Naive thymus-derived CD4-positive, alpha-beta T cell (primary cell): ENCODE measurements around the gene MOGAT1. TPM values are rescaled to one million over a fixed set of nuclear protein-coding genes. Genes with fewer than 3 reads are reported as not detected.
"Not testable (repeated sequence)": the region's sequence is repeated elsewhere in the genome, so short reads cannot be mapped to it uniquely, and the experiment has no call there.

Source experiments
- ATAC-seq: fragments of 150-1000 bp; cut with Tn5 transposase; 2 replicates; pipeline ENCODE4 v1.10.0; 2021; ENCODE audit warnings: mild to moderate bottlenecking, moderate library complexity
- CTCF ChIA-PET: fragments of 350-600 bp; sonication (Branson Sonifier 250); formaldehyde crosslinking; loops from one replicate; lab custom pipeline; 2021; ENCODE audit warnings: antibody characterized with exemption; lab: Charles Lee
- POLR2A ChIA-PET: fragments of 350-600 bp; sonication (Branson Sonifier 250); formaldehyde crosslinking; loops from one replicate; lab custom pipeline; 2021; ENCODE audit warnings: antibody characterized with exemption, inconsistent platforms; lab: Charles Lee
- DNase-seq, 9 donors: peaks; one replicate each; pipeline versions ENCODE4 v3.0.0 to v3.0.0-alpha.2; 2020 to 2022; ENCODE audit warnings: mixed read lengths in 1 of 9
- H3K27ac ChIP-seq: one replicate; pipeline ENCODE4 v1.7.0; 2013; ENCODE audit warnings: mild to moderate bottlenecking, low read depth, low read length, moderate library complexity
- H3K27me3 ChIP-seq, 2 donors: one replicate each; pipeline ENCODE4 v1.7.0; 2013; ENCODE audit warnings: low read length in 2 of 2, mild to moderate bottlenecking in 2 of 2, moderate library complexity in 2 of 2; ENCODE audit not compliant: control insufficient read depth in 2 of 2, insufficient read depth in 2 of 2
- H3K36me3 ChIP-seq, 3 experiments: 1 replicate in 2 of 3; 2 replicates in 1 of 3; pipeline ENCODE4 v1.7.0; 2013; ENCODE audit warnings: low read length in 3 of 3, mild to moderate bottlenecking in 3 of 3, moderate library complexity in 1 of 3; ENCODE audit not compliant: insufficient read depth in 3 of 3, control insufficient read depth in 2 of 3
- H3K4me1 ChIP-seq, 2 donors: one replicate each; pipeline ENCODE4 v1.7.0; 2013; ENCODE audit warnings: low read length in 2 of 2, mild to moderate bottlenecking in 2 of 2, moderate library complexity in 1 of 2; ENCODE audit not compliant: control insufficient read depth in 2 of 2, insufficient read depth in 2 of 2
- H3K4me3 ChIP-seq: 2 replicates; pipeline ENCODE4 v1.7.0; 2013; ENCODE audit warnings: mild to moderate bottlenecking, low read length
- H3K9me3 ChIP-seq, 3 experiments: 1 replicate in 2 of 3; 2 replicates in 1 of 3; pipeline ENCODE4 v1.7.0; 2013; ENCODE audit warnings: low read length in 3 of 3; ENCODE audit not compliant: control insufficient read depth in 2 of 3
- H3K27ac Mint-ChIP-seq, 9 donors: one replicate each; pipeline ENCODE4 v1.8.0; 2020 to 2022; ENCODE audit warnings: mixed read lengths in 9 of 9, mild to moderate bottlenecking in 8 of 9, moderate library complexity in 5 of 9, inconsistent platforms in 2 of 9
- H3K27me3 Mint-ChIP-seq, 5 donors: one replicate each; pipeline ENCODE4 v1.8.0; 2021 to 2022; ENCODE audit warnings: mixed read lengths in 5 of 5, mild to moderate bottlenecking in 1 of 5
- H3K36me3 Mint-ChIP-seq, 5 donors: one replicate each; pipeline ENCODE4 v1.8.0; 2020 to 2022; ENCODE audit warnings: mixed read lengths in 5 of 5, mild to moderate bottlenecking in 3 of 5, inconsistent platforms in 1 of 5
- H3K4me1 Mint-ChIP-seq, 7 donors: one replicate each; pipeline ENCODE4 v1.8.0; 2020 to 2022; ENCODE audit warnings: mixed read lengths in 7 of 7, mild to moderate bottlenecking in 3 of 7, inconsistent platforms in 1 of 7
- H3K4me3 Mint-ChIP-seq, 10 donors: one replicate each; pipeline ENCODE4 v1.8.0; 2020 to 2022; ENCODE audit warnings: mild to moderate bottlenecking in 10 of 10, mixed read lengths in 10 of 10, moderate library complexity in 6 of 10, inconsistent platforms in 2 of 10
- H3K9me3 Mint-ChIP-seq, 11 donors: one replicate each; pipeline ENCODE4 v1.8.0; 2020 to 2022; ENCODE audit warnings: mixed read lengths in 11 of 11, mild to moderate bottlenecking in 4 of 11, inconsistent platforms in 1 of 11, moderate library complexity in 1 of 11
- intact Hi-C, 2 donors: fragments of 100-400 bp; cut with micrococcal nuclease; formaldehyde crosslinking; loops; one replicate each; pipeline ENCODE4 v1.15.1; 2023
- polyA plus RNA-seq, 2 donors: library from polyadenylated mRNA; unstranded; fragments of 300-500 nt; fragmentation: Illumina TruSeq; gene quantifications; one replicate each; pipeline ENCODE4 v1.2.3, GENCODE V29; 2021
- total RNA-seq, 6 experiments: library from RNA in 5 of 6; stranded (reverse) in 5 of 6; gene quantifications; 1 replicate in 5 of 6; 2 replicates in 1 of 6; pipeline ENCODE4 v1.2.3 and lab custom pipeline; 2021 to 2026

Gene MOGAT1
- total and polyA plus RNA-seq, 7 experiments from 2014 or later = not detected

- H3K27me3 ChIP-seq, ATAC-seq, POLR2A ChIA-PET, H3K36me3 Mint-ChIP-seq, H3K4me3 ChIP-seq, H3K36me3 ChIP-seq, CTCF ChIA-PET, H3K4me3 Mint-ChIP-seq, H3K4me1 ChIP-seq, H3K9me3 Mint-ChIP-seq, DNase-seq, intact Hi-C loops, H3K27ac ChIP-seq, H3K9me3 ChIP-seq, H3K27ac Mint-ChIP-seq: not testable (repeated sequence)
- Mint-ChIP-seq H3K4me1 (peaks cover 0 to 11% (median 4%) of the 10 kb centered on the region in 7 donors), H3K27me3 (peaks cover 0 to 21% (median 3%) of the 10 kb centered on the region in 5 donors)
Observed at GRCh38 chr2:222693413-222693812, 22.0 kb downstream of the MOGAT1 start.

- peaks cover 0 to 4% (median 0%) of the 10 kb centered on the region in 5 donors for H3K36me3 Mint-ChIP-seq
- no peak overlapping the region for H3K27ac Mint-ChIP-seq
- peaks cover 0 to 25% (median 3%) of the 10 kb centered on the region in 5 donors for H3K27me3 Mint-ChIP-seq
- ChIA-PET POLR2A (no interaction called here), CTCF (no interaction called here)
- no peaks in the 10 kb centered on the region for H3K27me3 ChIP-seq
- no peak overlapping the region for H3K4me3 Mint-ChIP-seq
- H3K36me3 ChIP-seq = no peaks in the 10 kb centered on the region
- H3K4me3 ChIP-seq = no peak overlapping the region
- ATAC-seq (no peak), DNase-seq (no peak)
- intact Hi-C loops = loop anchor here in 1 of 2 donors (1.0 kb wide), 1 partner anchor 245 kb away; no protein-coding TSS in a partner anchor
- H3K27ac ChIP-seq = no peak overlapping the region
- no peaks in the 10 kb centered on the region for H3K9me3 ChIP-seq
- peaks cover 0 to 11% (median 4%) of the 10 kb centered on the region in 7 donors for H3K4me1 Mint-ChIP-seq
- no peaks in the 10 kb centered on the region for H3K9me3 Mint-ChIP-seq
- H3K4me1 ChIP-seq = no peaks in the 10 kb centered on the region
Observed at GRCh38 chr2:222693837-222694236, 22.4 kb downstream of the MOGAT1 start.

DNA sequence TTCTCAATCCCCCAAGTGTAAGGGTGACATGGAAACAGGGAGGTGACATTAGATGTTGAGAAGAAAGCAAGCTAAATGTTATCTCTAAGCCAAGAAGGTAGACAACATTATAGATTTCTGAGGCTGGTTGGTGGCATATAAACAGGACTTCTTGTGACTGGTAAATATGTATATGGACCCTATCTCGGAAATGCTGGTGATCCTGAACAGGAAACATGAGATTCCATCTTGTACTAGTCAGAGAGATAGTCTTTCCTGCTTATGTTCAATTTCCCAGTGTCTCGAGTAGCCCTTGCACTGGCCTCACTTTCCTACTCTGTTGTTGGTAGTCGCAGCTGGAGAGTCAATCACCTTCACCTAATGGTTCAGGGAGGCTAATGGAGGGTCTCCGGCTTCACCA is 26.8 kb downstream of the MOGAT1 start:
- peaks cover 0 to 2% (median 0%) of the 10 kb centered on the region in 11 donors for H3K9me3 Mint-ChIP-seq
- H3K27me3 ChIP-seq = peaks cover 0 to 4% of the 10 kb centered on the region in 2 donors
- H3K4me1 Mint-ChIP-seq = peaks cover 10 to 16% (median 13%) of the 10 kb centered on the region in 7 donors
- no peaks in the 10 kb centered on the region for H3K36me3 ChIP-seq
- H3K4me3 Mint-ChIP-seq = no peak overlapping the region
- no peak for ATAC-seq
- CTCF ChIA-PET = interaction anchor here (1.9 kb wide), 1 partner anchor 8 kb away, joined by 4 read pairs; no protein-coding TSS in a partner anchor
- H3K36me3 Mint-ChIP-seq = peaks cover 0 to 3% (median 0%) of the 10 kb centered on the region in 5 donors
- H3K4me3 ChIP-seq = no peak overlapping the region
- no peak overlapping the region for H3K27ac ChIP-seq
- no peaks in the 10 kb centered on the region for H3K9me3 ChIP-seq
- no peaks in the 10 kb centered on the region for H3K4me1 ChIP-seq
- no peak overlapping the region for H3K27ac Mint-ChIP-seq
- intact Hi-C loops = no loop called here
- DNase-seq = no peak
- POLR2A ChIA-PET = no interaction called here
- peaks cover 18 to 52% (median 31%) of the 10 kb centered on the region in 5 donors for H3K27me3 Mint-ChIP-seq

DNA sequence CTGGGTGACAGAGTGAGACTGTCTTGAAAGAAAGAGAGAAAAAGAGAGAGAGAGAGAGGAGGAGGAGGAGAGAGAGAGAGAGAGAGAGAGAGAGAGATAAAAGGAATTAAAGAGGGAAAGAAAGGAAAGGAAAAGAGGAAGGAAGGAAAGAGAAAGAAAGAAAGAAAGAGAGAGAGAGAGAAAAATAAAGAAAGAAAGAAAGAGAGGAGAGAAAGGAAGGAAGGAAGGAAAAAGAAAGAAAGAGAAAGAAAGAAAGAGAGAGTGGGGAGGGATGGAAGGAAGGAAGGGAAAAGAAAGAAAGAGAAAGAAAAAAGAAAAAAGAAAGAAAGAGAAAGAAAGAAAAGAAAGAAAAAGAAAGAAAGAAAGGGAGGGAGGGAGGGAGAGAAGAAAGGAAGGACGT is 29.8 kb downstream of the MOGAT1 start:
- H3K4me3 Mint-ChIP-seq = peak overlapping the region in 6 of 10 donors; percentile 19 to 74 (median 44)
- ATAC-seq (no peak), DNase-seq (no peak)
- Histone ChIP-seq H3K4me3 (no peak overlapping the region), H3K27me3 (peaks cover 0 to 4% of the 10 kb centered on the region in 2 donors), H3K27ac (no peak overlapping the region), H3K4me1 (no peaks in the 10 kb centered on the region), H3K36me3 (no peaks in the 10 kb centered on the region), H3K9me3 (no peaks in the 10 kb centered on the region)
- H3K27me3 Mint-ChIP-seq = peaks cover 28 to 58% (median 43%) of the 10 kb centered on the region in 5 donors
- H3K27ac Mint-ChIP-seq = no peak overlapping the region
- peaks cover 0 to 2% (median 0%) of the 10 kb centered on the region in 11 donors for H3K9me3 Mint-ChIP-seq
- intact Hi-C loops = no loop called here
- POLR2A ChIA-PET = no interaction called here
- CTCF ChIA-PET = interaction anchor here (0.6 to 1.8 kb wide), 3 partner anchors 10 to 202 kb away, joined by 3 to 6 read pairs (median 5); no protein-coding TSS in a partner anchor
- no peaks in the 10 kb centered on the region for H3K36me3 Mint-ChIP-seq
- H3K4me1 Mint-ChIP-seq = peaks cover 10 to 16% (median 12%) of the 10 kb centered on the region in 7 donors

GRCh38 chr2:222701721-222702131 is 30.3 kb downstream of the MOGAT1 start:
- Histone ChIP-seq H3K27me3 (peaks cover 0 to 4% of the 10 kb centered on the region in 2 donors), H3K9me3 (no peaks in the 10 kb centered on the region), H3K4me1 (no peaks in the 10 kb centered on the region), H3K36me3 (no peaks in the 10 kb centered on the region), H3K27ac (no peak overlapping the region), H3K4me3 (no peak overlapping the region)
- no peaks in the 10 kb centered on the region for H3K36me3 Mint-ChIP-seq
- peaks cover 10 to 16% (median 12%) of the 10 kb centered on the region in 7 donors for H3K4me1 Mint-ChIP-seq
- POLR2A ChIA-PET = no interaction called here
- ATAC-seq = peak; percentile 62
- intact Hi-C loops = no loop called here
- DNase-seq = peak in 1 of 9 donors; percentile 19
- peaks cover 0 to 2% (median 0%) of the 10 kb centered on the region in 11 donors for H3K9me3 Mint-ChIP-seq
- peaks cover 28 to 55% (median 44%) of the 10 kb centered on the region in 5 donors for H3K27me3 Mint-ChIP-seq
- H3K27ac Mint-ChIP-seq = peak overlapping the region in 1 of 9 donors; percentile 18
- CTCF ChIA-PET = interaction anchor here (0.6 to 1.8 kb wide), 3 partner anchors 11 to 201 kb away, joined by 3 to 6 read pairs (median 5); no protein-coding TSS in a partner anchor
- peak overlapping the region in 6 of 10 donors; percentile 6 to 74 (median 34) for H3K4me3 Mint-ChIP-seq

- H3K36me3 ChIP-seq = no peaks in the 10 kb centered on the region
- no peaks in the 10 kb centered on the region for H3K9me3 ChIP-seq
- ChIA-PET POLR2A (no interaction called here), CTCF (no interaction called here)
- Mint-ChIP-seq H3K9me3 (peaks cover 0 to 2% (median 0%) of the 10 kb centered on the region in 11 donors), H3K4me3 (no peak overlapping the region), H3K27me3 (peaks cover 36 to 54% (median 46%) of the 10 kb centered on the region in 5 donors), H3K27ac (no peak overlapping the region), H3K36me3 (no peaks in the 10 kb centered on the region), H3K4me1 (peaks cover 10 to 19% (median 13%) of the 10 kb centered on the region in 7 donors)
- ATAC-seq (no peak), DNase-seq (no peak)
- no peak overlapping the region for H3K4me3 ChIP-seq
- peaks cover 0 to 4% of the 10 kb centered on the region in 2 donors for H3K27me3 ChIP-seq
- no peak overlapping the region for H3K27ac ChIP-seq
- no peaks in the 10 kb centered on the region for H3K4me1 ChIP-seq
- intact Hi-C loops = no loop called here
Observed at GRCh38 chr2:222703091-222703490, 31.6 kb downstream of the MOGAT1 start.
